Kidney (tissue), 14 donors: ENCODE results near the gene LIN37. TPM values are rescaled to one million over a fixed set of nuclear protein-coding genes. Genes with fewer than 3 reads are reported as not detected.

Source experiments
- DNase-seq, 5 donors: peaks; one replicate each; pipeline ENCODE4 v3.0.0-alpha.2; 2013 to 2020
- FAIRE-seq: peaks from 2 replicates; lab custom pipeline; 2012; peaks lifted over from hg19 to GRCh38; lab: Jason Lieb, UNC
- H3K27ac ChIP-seq, 2 donors: one replicate each; pipeline ENCODE4 v1.7.0; 2013; ENCODE audit warnings: low read depth in 2 of 2, low read length in 2 of 2, inconsistent platforms in 1 of 2
- H3K27me3 ChIP-seq: one replicate; pipeline ENCODE4 v1.7.1; 2013; ENCODE audit warnings: low read length, inconsistent platforms; ENCODE audit not compliant: control insufficient read depth, insufficient read depth
- H3K36me3 ChIP-seq, 3 donors: one replicate each; pipeline versions ENCODE4 v1.7.0 to v1.7.1; 2013; ENCODE audit warnings: low read length in 3 of 3, control low read depth in 1 of 3, inconsistent platforms in 1 of 3; ENCODE audit not compliant: insufficient read depth in 3 of 3, control insufficient read depth in 2 of 3
- H3K4me1 ChIP-seq, 3 donors: one replicate each; pipeline versions ENCODE4 v1.7.0 to v1.7.1; 2013; ENCODE audit warnings: low read length in 3 of 3, inconsistent platforms in 1 of 3, low read depth in 1 of 3; ENCODE audit not compliant: control insufficient read depth in 2 of 3, insufficient read depth in 2 of 3
- H3K4me3 ChIP-seq, 3 donors: one replicate each; pipeline versions ENCODE4 v1.7.0 to v1.8.1; 2013; ENCODE audit warnings: low read length in 3 of 3, control low read depth in 1 of 3, inconsistent platforms in 1 of 3
- H3K9ac ChIP-seq, 3 donors: one replicate each; pipeline versions ENCODE4 v1.7.0 to v1.7.1; 2013; ENCODE audit warnings: low read length in 3 of 3, control low read depth in 1 of 3, inconsistent platforms in 1 of 3
- H3K9me3 ChIP-seq, 3 donors: one replicate each; pipeline versions ENCODE4 v1.7.0 to v1.7.1; 2013; ENCODE audit warnings: low read length in 3 of 3, control low read depth in 1 of 3, inconsistent platforms in 1 of 3; ENCODE audit not compliant: control insufficient read depth in 2 of 3, insufficient read depth in 1 of 3
- CTCF ChIP-seq: IDR thresholded peaks from 3 replicates; pipeline ENCODE4 v1.5.1; 2012; ENCODE audit warnings: mild to moderate bottlenecking, moderate library complexity, borderline replicate concordance; ENCODE audit not compliant: insufficient read depth; ENCODE audit errors: extremely low read depth
- intact Hi-C: fragments of 100-400 bp; cut with DNase I; formaldehyde crosslinking; loops from one replicate; pipeline ENCODE4 v1.11.1; 2022
- polyA plus RNA-seq: library from polyadenylated mRNA; stranded (reverse); fragments of 350-450 nt; fragmentation: Illumina TruSeq; extraction: RNeasy Lipid Tissue Mini Kit (QIAGEN cat#74804); gene quantifications from one replicate; pipeline ENCODE4 v1.2.3, GENCODE V29; 2014; ENCODE audit warnings: low read depth, low replicate concordance; ENCODE audit not compliant: insufficient read depth
- total RNA-seq: library from RNA; stranded (reverse); fragmentation: NEBNext Ultra II Directional; extraction: Animal tissue kit (Norgen Biotek cat#: 25700); gene quantifications from one replicate; pipeline ENCODE4 v1.2.1, GENCODE V29; 2021
- donor health status: control.
- donor health status: control.
- donor health status: control.
- donor health status: control.
- donor health status: control.
- donor health status: DM: yes; HTN: yes; CAD: no.
- donor health status: Normal renal cell carcinoma (clear cell type).

The LIN37 gene
- total and polyA plus RNA-seq, 2 donors from 2014 or later: 11.2 to 11.4 TPM

GRCh38 chr19:35751839-35752745, 3.7 kb downstream of the LIN37 start:
- H3K9me3 ChIP-seq: no peaks in the 10 kb centered on the region
- no peak for TF ChIP-seq CTCF
- H3K4me3 ChIP-seq: no peak overlapping the region
- DNase-seq: no peak
- no peak overlapping the region for H3K27ac ChIP-seq
- no peak overlapping the region for H3K9ac ChIP-seq
- peaks cover 2 to 12% (median 4%) of the 10 kb centered on the region in 3 donors for H3K4me1 ChIP-seq
- intact Hi-C loops: no loop called here
- no peaks in the 10 kb centered on the region for H3K27me3 ChIP-seq
- no peak for FAIRE-seq
- H3K36me3 ChIP-seq: peaks cover 0 to 22% (median 10%) of the 10 kb centered on the region in 3 donors

- DNase-seq (no peak), FAIRE-seq (no peak)
- no peaks in the 10 kb centered on the region for H3K27me3 ChIP-seq
- H3K36me3 ChIP-seq: peaks cover 0 to 22% (median 10%) of the 10 kb centered on the region in 3 donors
- no peaks in the 10 kb centered on the region for H3K9me3 ChIP-seq
- H3K4me3 ChIP-seq: no peak overlapping the region
- no peak for TF ChIP-seq CTCF
- no peak overlapping the region for H3K9ac ChIP-seq
- peaks cover 2 to 15% (median 4%) of the 10 kb centered on the region in 3 donors for H3K4me1 ChIP-seq
- H3K27ac ChIP-seq: no peak overlapping the region
- intact Hi-C loops: no loop called here
Measured at GRCh38 chr19:35752746-35753350, 4.5 kb downstream of the LIN37 start.

GRCh38 chr19:35753634-35754369, 5.4 kb downstream of the LIN37 start:
- no peak for FAIRE-seq
- no peak overlapping the region for H3K27ac ChIP-seq
- no peaks in the 10 kb centered on the region for H3K27me3 ChIP-seq
- H3K4me3 ChIP-seq: no peak overlapping the region
- intact Hi-C loops: no loop called here
- H3K36me3 ChIP-seq: peaks cover 0 to 22% (median 10%) of the 10 kb centered on the region in 3 donors
- H3K4me1 ChIP-seq: peaks cover 0 to 12% (median 4%) of the 10 kb centered on the region in 3 donors
- H3K9me3 ChIP-seq: no peaks in the 10 kb centered on the region
- peak in 2 of 5 donors; percentile 56 to 77 for DNase-seq
- TF ChIP-seq CTCF: no peak
- H3K9ac ChIP-seq: no peak overlapping the region
